ENCODE measurements around the gene AGTRAP.

AGTRAP gene

DNA sequence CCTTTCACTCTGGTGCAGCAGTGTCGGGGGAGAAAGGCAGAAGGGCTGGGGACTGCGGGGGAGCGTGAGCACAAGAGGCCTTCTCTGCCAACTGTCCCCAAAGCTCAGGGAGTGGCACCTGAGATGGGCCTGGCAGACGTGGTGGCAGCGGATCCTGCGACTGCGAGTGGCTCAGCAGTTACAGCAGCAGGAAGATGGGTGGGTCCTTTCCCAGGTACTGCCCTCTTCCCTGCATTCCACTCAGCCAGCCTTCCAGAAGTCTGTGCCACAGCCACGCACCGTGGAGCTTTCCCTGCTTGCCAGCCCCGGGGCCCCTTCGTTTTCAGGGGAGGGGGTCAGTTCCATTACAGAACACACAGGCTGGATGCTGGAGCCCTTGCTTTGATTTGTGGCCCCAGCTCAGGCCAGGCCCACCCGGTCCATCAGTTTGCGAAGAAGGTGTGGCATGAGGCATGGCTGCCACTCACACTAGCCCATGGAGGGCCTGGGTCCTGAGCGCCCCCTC lies 52.7 kb downstream of the AGTRAP start:
- no peaks in the 10 kb centered on the region for H3K79me2 ChIP-seq (ENCODE audit: insufficient read depth, low read length)
- no peak overlapping the region for H3K27ac ChIP-seq (ENCODE audit: low read length)
- no peaks in the 10 kb centered on the region for H3K27me3 ChIP-seq (ENCODE audit: insufficient read depth, low read length, poor library complexity)
- H4K20me1 ChIP-seq (ENCODE audit: insufficient read depth, low read length): no peaks in the 10 kb centered on the region
- no peak overlapping the region for H3K9ac ChIP-seq (ENCODE audit: low read depth, low read length)
- 0 out of 2 replicates have a peak, but pooled peaks cover 8% of the 10 kb centered on the region for H3K36me3 ChIP-seq (ENCODE audit: insufficient read depth, low read length)
- no peak overlapping the region for H3K4me2 ChIP-seq (ENCODE audit: insufficient read depth, low read length)
- H3K9me3 ChIP-seq (ENCODE audit: insufficient read depth, low read length, severe bottlenecking): no peaks in the 10 kb centered on the region
- ATAC-seq (ENCODE audit: insufficient read depth, low read depth) (no peak), DNase-seq (no peak)
- TF ChIP-seq, protein P1, sequence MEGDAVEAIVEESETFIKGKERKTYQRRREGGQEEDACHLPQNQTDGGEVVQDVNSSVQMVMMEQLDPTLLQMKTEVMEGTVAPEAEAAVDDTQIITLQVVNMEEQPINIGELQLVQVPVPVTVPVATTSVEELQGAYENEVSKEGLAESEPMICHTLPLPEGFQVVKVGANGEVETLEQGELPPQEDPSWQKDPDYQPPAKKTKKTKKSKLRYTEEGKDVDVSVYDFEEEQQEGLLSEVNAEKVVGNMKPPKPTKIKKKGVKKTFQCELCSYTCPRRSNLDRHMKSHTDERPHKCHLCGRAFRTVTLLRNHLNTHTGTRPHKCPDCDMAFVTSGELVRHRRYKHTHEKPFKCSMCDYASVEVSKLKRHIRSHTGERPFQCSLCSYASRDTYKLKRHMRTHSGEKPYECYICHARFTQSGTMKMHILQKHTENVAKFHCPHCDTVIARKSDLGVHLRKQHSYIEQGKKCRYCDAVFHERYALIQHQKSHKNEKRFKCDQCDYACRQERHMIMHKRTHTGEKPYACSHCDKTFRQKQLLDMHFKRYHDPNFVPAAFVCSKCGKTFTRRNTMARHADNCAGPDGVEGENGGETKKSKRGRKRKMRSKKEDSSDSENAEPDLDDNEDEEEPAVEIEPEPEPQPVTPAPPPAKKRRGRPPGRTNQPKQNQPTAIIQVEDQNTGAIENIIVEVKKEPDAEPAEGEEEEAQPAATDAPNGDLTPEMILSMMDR (IDR thresholded peaks at IDR 0.05; ENCODE audit: borderline replicate concordance, extremely low read depth, low read length, poor library complexity, severe bottlenecking): no peak
- TF ChIP-seq EZH2 (IDR thresholded peaks at IDR 0.05; ENCODE audit: borderline replicate concordance, low read depth, low read length, severe bottlenecking): no peak
- H3K4me3 ChIP-seq (ENCODE audit: low read depth in 1 of 2, low read length in 2 of 2): no peak overlapping the region
- H3K4me1 ChIP-seq (ENCODE audit: insufficient read depth, low read length): no peaks in the 10 kb centered on the region
- H2AFZ ChIP-seq (ENCODE audit: low read depth, low read length): no peak overlapping the region

- Histone ChIP-seq H3K79me2 (ENCODE audit: insufficient read depth, low read length) (no peaks in the 10 kb centered on the region), H3K27ac (ENCODE audit: low read length) (no peak overlapping the region), H3K4me2 (ENCODE audit: insufficient read depth, low read length) (no peak overlapping the region), H3K9me3 (ENCODE audit: insufficient read depth, low read length, severe bottlenecking) (no peaks in the 10 kb centered on the region), H3K9ac (ENCODE audit: low read depth, low read length) (no peak overlapping the region), H3K27me3 (ENCODE audit: insufficient read depth, low read length, poor library complexity) (no peaks in the 10 kb centered on the region), H3K4me1 (ENCODE audit: insufficient read depth, low read length) (no peaks in the 10 kb centered on the region), H3K36me3 (ENCODE audit: insufficient read depth, low read length) (peaks cover 11% of the 10 kb centered on the region; the same call in 1 of the 2 replicates), H2AFZ (ENCODE audit: low read depth, low read length) (no peak overlapping the region), H4K20me1 (ENCODE audit: insufficient read depth, low read length) (no peaks in the 10 kb centered on the region), H3K4me3 (ENCODE audit: low read depth in 1 of 2, low read length in 2 of 2) (no peak overlapping the region)
- ATAC-seq (ENCODE audit: insufficient read depth, low read depth) (no peak), DNase-seq (no peak)
- no peak for TF ChIP-seq EZH2 (IDR thresholded peaks at IDR 0.05; ENCODE audit: borderline replicate concordance, low read depth, low read length, severe bottlenecking)
- TF ChIP-seq, protein P1 (IDR thresholded peaks at IDR 0.05; ENCODE audit: borderline replicate concordance, extremely low read depth, low read length, poor library complexity, severe bottlenecking): no peak
Observed at GRCh38 chr1:11789126-11790067, 53.5 kb downstream of the AGTRAP start.

DNA sequence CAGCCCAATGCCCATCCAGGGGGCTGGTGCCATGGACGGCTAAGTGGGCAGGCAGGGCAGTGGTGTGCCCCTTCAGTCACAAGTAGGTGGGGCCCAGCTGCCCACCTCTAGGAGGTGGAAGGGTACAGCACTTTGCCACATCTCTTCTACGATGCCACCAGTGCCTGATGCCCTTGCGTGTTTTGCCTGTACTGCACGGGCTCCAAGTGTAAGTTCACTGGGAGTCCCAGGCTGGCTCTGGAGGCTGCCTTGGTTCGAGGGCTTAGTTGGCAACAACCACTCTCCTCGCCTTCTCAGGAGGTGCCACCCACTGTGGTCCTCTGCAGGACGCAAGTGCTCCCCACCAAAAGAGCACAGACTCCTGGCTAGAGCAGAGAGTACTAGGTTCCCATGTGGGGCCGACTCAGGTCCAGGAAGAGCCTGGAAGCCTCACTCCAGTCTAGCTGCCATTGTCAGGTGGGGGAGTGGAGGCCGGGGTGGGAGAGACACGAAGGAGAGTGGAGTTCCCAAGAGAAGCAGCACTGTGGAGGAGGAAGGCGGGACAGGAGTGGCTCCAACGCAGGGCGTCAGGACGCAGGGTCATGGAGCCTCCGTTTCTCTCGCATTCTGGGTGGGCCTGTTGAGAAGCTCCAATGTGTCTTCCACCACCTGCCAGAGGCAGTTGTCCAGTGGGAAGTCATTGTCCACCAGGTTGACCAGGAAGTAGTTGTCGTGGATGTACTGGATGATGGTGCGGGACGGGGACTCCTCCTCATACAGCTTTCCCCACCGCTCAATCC lies 54.4 kb downstream of the AGTRAP start:
- Histone ChIP-seq H3K9me3 (ENCODE audit: insufficient read depth, low read length, severe bottlenecking) (no peaks in the 10 kb centered on the region), H3K9ac (ENCODE audit: low read depth, low read length) (no peak overlapping the region), H3K4me1 (ENCODE audit: insufficient read depth, low read length) (no peaks in the 10 kb centered on the region), H3K4me2 (ENCODE audit: insufficient read depth, low read length) (no peak overlapping the region), H3K27ac (ENCODE audit: low read length) (no peak overlapping the region), H3K4me3 (ENCODE audit: low read depth in 1 of 2, low read length in 2 of 2) (no peak overlapping the region), H3K79me2 (ENCODE audit: insufficient read depth, low read length) (no peaks in the 10 kb centered on the region), H3K27me3 (ENCODE audit: insufficient read depth, low read length, poor library complexity) (no peaks in the 10 kb centered on the region), H2AFZ (ENCODE audit: low read depth, low read length) (no peak overlapping the region), H4K20me1 (ENCODE audit: insufficient read depth, low read length) (no peaks in the 10 kb centered on the region), H3K36me3 (ENCODE audit: insufficient read depth, low read length) (peaks cover 16% of the 10 kb centered on the region)
- DNase-seq: no peak
- TF ChIP-seq, protein P1 (IDR thresholded peaks at IDR 0.05; ENCODE audit: borderline replicate concordance, extremely low read depth, low read length, poor library complexity, severe bottlenecking): no peak
- no peak for ATAC-seq (ENCODE audit: insufficient read depth, low read depth)

All from DND-41 (cell line).